Spleen (tissue), 11 donors: ENCODE measurements around the gene POU2F1. TPM values are rescaled to one million over a fixed set of nuclear protein-coding genes. Genes with fewer than 3 reads are reported as not detected.

ENCODE experiments used
- DNase-seq: peaks from one replicate; pipeline ENCODE4 v3.0.0-alpha.2; 2020
- H3K27ac ChIP-seq, 8 donors: fragments of 200-600 bp; sonication (generic) in 7 of 8; 1 replicate in 4 of 8; 2 replicates in 4 of 8; pipeline versions ENCODE4 v1.5.0 to v1.8.0; 2016 to 2021; ENCODE audit warnings: inconsistent platforms in 4 of 8, mild to moderate bottlenecking in 4 of 8, moderate library complexity in 1 of 8
- H3K27me3 ChIP-seq, 7 donors: fragments of 200-600 bp; sonication (generic) in 6 of 7; replicated peaks in 1 of 7; 1 replicate in 4 of 7; 2 replicates in 3 of 7; pipeline versions ENCODE4 v1.5.0 to v1.8.0; 2016 to 2021; ENCODE audit warnings: inconsistent platforms in 3 of 7, mild to moderate bottlenecking in 1 of 7
- H3K36me3 ChIP-seq, 6 donors: fragments of 200-600 bp; sonication (generic) in 5 of 6; 1 replicate in 4 of 6; 2 replicates in 2 of 6; pipeline versions ENCODE4 v1.5.0 to v1.8.0; 2016 to 2021; ENCODE audit warnings: inconsistent platforms in 2 of 6
- H3K4me1 ChIP-seq, 6 donors: fragments of 200-600 bp; sonication (generic) in 5 of 6; 1 replicate in 3 of 6; 2 replicates in 3 of 6; pipeline versions ENCODE4 v1.5.0 to v1.8.0; 2016 to 2021; ENCODE audit warnings: inconsistent platforms in 3 of 6
- H3K4me3 ChIP-seq, 8 donors: fragments of 200-600 bp; sonication (generic) in 7 of 8; 1 replicate in 4 of 8; 2 replicates in 4 of 8; pipeline versions ENCODE4 v1.5.0 to v1.8.0; 2016 to 2021; ENCODE audit warnings: inconsistent platforms in 4 of 8, mild to moderate bottlenecking in 4 of 8, moderate library complexity in 2 of 8
- H3K9me3 ChIP-seq, 8 donors: fragments of 200-600 bp; sonication (generic) in 7 of 8; 1 replicate in 4 of 8; 2 replicates in 4 of 8; pipeline versions ENCODE4 v1.5.0 to v1.8.0; 2016 to 2021; ENCODE audit warnings: inconsistent platforms in 4 of 8
- POLR2A ChIP-seq, 3 donors: fragments of 450-650 bp; IDR thresholded peaks; one replicate each; pipeline ENCODE4 v1.5.1; 2017; ENCODE audit warnings: antibody characterized with exemption in 3 of 3, mild to moderate bottlenecking in 1 of 3
- POLR2AphosphoS5 ChIP-seq, 3 donors: sonication (generic); formaldehyde crosslinking; IDR thresholded peaks; one replicate each; pipeline ENCODE4 v1.5.1; 2017; ENCODE audit warnings: antibody characterized with exemption in 3 of 3
- WGBS, 5 donors: extraction: QIAGEN DNeasy Blood & Tissue Kit in 3 of 5; methylation state at CpG; one replicate each; pipeline versions ENCODE4 v1.1.5 to v1.1.7; 2013 to 2018; 5-methylcytosine and 5-hydroxymethylcytosine counted together
- intact Hi-C: fragments of 100-400 bp; cut with DNase I; formaldehyde crosslinking; loops from one replicate; pipeline ENCODE4 v1.15.0; 2023; ENCODE audit warnings: low total_unique reads
- polyA plus RNA-seq, 3 donors: library from polyadenylated mRNA; stranded (reverse); fragments of 200-250 nt; gene quantifications; one replicate each; pipeline ENCODE4 v1.2.1, GENCODE V29; 2013
- total RNA-seq, 7 donors: library from RNA; depleted of rRNA in 3 of 7; stranded (reverse); fragments of >200 nt in 3 of 7; fragmentation: NEBNext Ultra II Directional in 4 of 7; extraction: Animal tissue kit (Norgen Biotek cat#: 25700) in 4 of 7; gene quantifications; one replicate each; pipeline versions ENCODE4 v1.1.0 to v1.2.1, GENCODE V29; 2016 to 2021
- TF ChIP-seq, protein P1 (sequence below), 11 experiments: fragments of 200-600 bp in 7 of 11; fragments of 450-650 bp in 4 of 11; sonication (generic) in 4 of 11; IDR thresholded peaks in 8 of 11; conservative IDR thresholded peaks in 3 of 11; 1 replicate in 7 of 11; 2 replicates in 4 of 11; pipeline versions ENCODE4 v1.4.0 to v1.8.0; 2016 to 2021; ENCODE audit warnings: antibody characterized with exemption in 11 of 11, inconsistent platforms in 4 of 11, mild to moderate bottlenecking in 1 of 11
- donor health status: healthy with polysubstance abuse.
- donor health status: DM: no; HTN: no; CAD: no; lungs with moderate emphysema.
- donor health status: DM: no; HTN: no; CAD: no.
- donor health status: Bipolar disorder and iron deficiency.
- donor health status: healthy.
- donor health status: DM: no; HTN: no; CAD: no.
- donor health status: DM: yes; HTN: yes; CAD: no.

The POU2F1 gene
- total and polyA plus RNA-seq, 10 donors: 1.8 to 60.3 (median 27.4) TPM

DNA sequence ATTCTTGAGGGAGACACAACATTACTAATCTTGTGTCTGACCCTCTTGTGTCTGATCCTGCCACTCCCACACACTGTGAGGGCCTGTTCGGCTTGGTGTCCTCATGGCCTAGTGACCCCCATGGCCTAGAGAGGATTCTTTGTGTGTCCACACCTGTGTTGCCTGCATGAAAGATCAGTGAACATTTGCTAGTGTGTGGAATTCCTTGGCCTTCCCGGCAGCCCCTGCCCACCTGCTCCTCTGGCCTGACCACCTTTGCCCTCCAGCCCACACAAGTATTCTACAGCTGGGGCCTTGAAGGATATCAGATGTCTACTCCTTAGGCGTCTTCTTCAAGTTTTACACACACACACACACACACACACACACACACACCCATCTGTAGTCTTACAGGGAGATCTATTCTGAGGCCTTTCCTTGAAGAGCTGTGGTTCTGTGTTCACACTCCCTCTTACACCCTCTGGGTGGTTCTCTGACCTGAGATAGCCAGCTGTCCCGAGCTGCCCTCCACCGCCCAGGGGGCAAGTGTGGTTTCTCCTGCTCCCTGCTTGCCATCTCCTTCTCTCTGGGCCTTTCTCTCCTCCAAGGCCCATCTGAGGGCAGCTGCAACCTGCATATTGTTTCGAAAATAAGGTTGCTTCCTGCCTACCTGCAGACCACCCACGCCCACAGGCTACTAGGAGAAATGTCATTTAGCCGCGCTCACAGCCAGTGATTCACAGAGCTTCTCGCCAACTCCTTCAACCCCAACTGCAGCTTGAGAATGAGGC is 252.3 kb downstream of the POU2F1 start:
- DNase-seq: no peak
- Histone ChIP-seq H3K4me1 (peaks cover 0 to 49% (median 4%) of the 10 kb centered on the region in 6 donors), H3K27ac (peak overlapping the region in 3 of 8 donors; percentile 2 to 57 (median 8)), H3K27me3 (no peaks in the 10 kb centered on the region), H3K9me3 (no peaks in the 10 kb centered on the region), H3K36me3 (no peaks in the 10 kb centered on the region), H3K4me3 (no peak overlapping the region)
- intact Hi-C loops: no loop called here
- 73 to 88% (median 79%) methylated on average over 10 of the region's 10 CpGs for WGBS, 5 donors
- TF ChIP-seq, protein P1, sequence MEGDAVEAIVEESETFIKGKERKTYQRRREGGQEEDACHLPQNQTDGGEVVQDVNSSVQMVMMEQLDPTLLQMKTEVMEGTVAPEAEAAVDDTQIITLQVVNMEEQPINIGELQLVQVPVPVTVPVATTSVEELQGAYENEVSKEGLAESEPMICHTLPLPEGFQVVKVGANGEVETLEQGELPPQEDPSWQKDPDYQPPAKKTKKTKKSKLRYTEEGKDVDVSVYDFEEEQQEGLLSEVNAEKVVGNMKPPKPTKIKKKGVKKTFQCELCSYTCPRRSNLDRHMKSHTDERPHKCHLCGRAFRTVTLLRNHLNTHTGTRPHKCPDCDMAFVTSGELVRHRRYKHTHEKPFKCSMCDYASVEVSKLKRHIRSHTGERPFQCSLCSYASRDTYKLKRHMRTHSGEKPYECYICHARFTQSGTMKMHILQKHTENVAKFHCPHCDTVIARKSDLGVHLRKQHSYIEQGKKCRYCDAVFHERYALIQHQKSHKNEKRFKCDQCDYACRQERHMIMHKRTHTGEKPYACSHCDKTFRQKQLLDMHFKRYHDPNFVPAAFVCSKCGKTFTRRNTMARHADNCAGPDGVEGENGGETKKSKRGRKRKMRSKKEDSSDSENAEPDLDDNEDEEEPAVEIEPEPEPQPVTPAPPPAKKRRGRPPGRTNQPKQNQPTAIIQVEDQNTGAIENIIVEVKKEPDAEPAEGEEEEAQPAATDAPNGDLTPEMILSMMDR (IDR thresholded peaks at IDR 0.05 in 8 of 11, conservative IDR thresholded peaks at IDR 0.05 in 3 of 11): no peak

DNA sequence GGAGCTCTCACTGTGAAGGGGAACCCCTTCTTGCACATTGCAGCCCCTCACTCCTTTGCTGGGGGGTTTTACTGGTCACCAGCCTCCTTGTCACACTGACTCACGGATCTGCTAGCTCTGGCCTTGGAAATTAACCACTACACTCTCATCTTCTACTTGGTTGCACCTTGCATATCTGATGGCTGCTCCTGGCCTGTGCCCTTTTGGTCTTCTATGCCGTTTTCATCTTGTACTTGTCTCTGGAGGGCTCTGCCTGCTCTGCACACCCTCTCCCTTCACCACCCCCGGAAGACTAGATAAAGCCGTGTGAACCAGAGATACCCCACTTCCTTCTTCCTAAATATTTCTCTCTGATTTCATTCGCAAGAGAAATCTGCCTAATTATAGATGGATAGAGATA is 253.1 kb downstream of the POU2F1 start:
- no peak for DNase-seq
- no peaks in the 10 kb centered on the region for H3K27me3 ChIP-seq
- H3K4me3 ChIP-seq: peak overlapping the region in 1 of 8 donors; percentile 20
- WGBS, 5 donors: 58 to 72% (median 63%) methylated on average over 5 of the region's 5 CpGs
- H3K4me1 ChIP-seq: peaks cover 0 to 50% (median 4%) of the 10 kb centered on the region in 6 donors
- TF ChIP-seq POLR2AphosphoS5 (IDR thresholded peaks at IDR 0.05) (no peak), POLR2A (IDR thresholded peaks at IDR 0.05) (no peak)
- TF ChIP-seq, protein P1 (IDR thresholded peaks at IDR 0.05 in 8 of 11, conservative IDR thresholded peaks at IDR 0.05 in 3 of 11): no peak
- intact Hi-C loops: no loop called here
- H3K36me3 ChIP-seq: no peaks in the 10 kb centered on the region
- H3K27ac ChIP-seq: peak overlapping the region in 3 of 8 donors; percentile 37 to 57 (median 56)
- no peaks in the 10 kb centered on the region for H3K9me3 ChIP-seq

DNA sequence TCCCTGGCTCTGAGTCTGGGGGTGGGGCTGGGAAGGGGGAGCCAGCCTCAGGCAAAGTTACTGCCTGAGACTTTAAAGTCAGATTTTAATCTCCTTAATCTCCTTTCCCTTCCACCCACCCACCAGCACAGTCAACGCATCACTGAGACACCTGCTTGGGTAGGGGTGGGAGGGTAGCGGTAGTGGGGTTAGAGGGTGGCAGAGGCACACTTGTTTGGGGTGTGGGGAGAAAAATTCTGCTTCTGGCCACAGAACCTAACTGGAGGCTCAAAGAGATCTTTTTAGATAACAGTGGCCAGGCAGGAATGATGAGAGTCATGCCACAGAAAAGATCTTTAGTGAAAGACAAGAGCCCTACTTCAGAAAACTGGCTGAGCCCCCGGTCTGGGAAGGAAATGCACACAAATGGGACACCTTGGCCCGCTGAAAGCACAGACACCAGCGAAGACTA is 253.5 kb downstream of the POU2F1 start:
- DNase-seq: no peak
- H3K4me3 ChIP-seq: peak overlapping the region in 1 of 8 donors; percentile 20
- no peaks in the 10 kb centered on the region for H3K36me3 ChIP-seq
- H3K4me1 ChIP-seq: peaks cover 0 to 50% (median 4%) of the 10 kb centered on the region in 6 donors
- TF ChIP-seq, protein P1 (IDR thresholded peaks at IDR 0.05 in 8 of 11, conservative IDR thresholded peaks at IDR 0.05 in 3 of 11): no peak
- TF ChIP-seq POLR2A (IDR thresholded peaks at IDR 0.05) (no peak), POLR2AphosphoS5 (IDR thresholded peaks at IDR 0.05) (no peak)
- peak overlapping the region in 3 of 8 donors; percentile 37 to 57 (median 56) for H3K27ac ChIP-seq
- H3K27me3 ChIP-seq: no peaks in the 10 kb centered on the region
- WGBS, 5 donors: 65 to 78% (median 71%) methylated on average over 5 of the region's 5 CpGs
- intact Hi-C loops: no loop called here
- H3K9me3 ChIP-seq: no peaks in the 10 kb centered on the region

DNA sequence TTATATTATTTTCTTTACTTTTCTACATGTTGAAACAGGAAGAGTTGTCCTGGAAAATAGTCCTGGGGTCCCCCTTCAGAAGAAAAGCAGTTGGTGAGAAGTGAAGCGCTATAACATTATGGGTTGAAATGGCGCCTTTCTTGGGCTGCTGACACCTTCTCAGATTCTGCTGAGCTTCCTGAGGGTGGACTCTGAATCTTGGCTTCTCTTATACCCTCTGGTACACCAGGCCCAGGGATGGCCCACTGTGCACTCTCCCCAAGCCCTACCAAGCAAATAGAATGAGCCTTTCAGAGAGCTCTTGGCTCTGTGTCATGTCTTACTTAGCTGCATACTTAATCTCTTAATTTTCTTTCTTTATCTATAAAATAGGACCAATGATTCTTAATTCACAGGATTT is 255.4 kb downstream of the POU2F1 start:
- DNase-seq: no peak
- 93 to 100% (median 97%) methylated on average over 2 of the region's 2 CpGs for WGBS, 5 donors
- TF ChIP-seq POLR2AphosphoS5 (IDR thresholded peaks at IDR 0.05): no peak
- no peak for TF ChIP-seq POLR2A (IDR thresholded peaks at IDR 0.05)
- TF ChIP-seq, protein P1 (IDR thresholded peaks at IDR 0.05 in 8 of 11, conservative IDR thresholded peaks at IDR 0.05 in 3 of 11): no peak

More for the DNA sequence above, 255.4 kb downstream of the POU2F1 start:
- intact Hi-C loops: no loop called here
- H3K36me3 ChIP-seq: no peaks in the 10 kb centered on the region
- H3K4me3 ChIP-seq: no peak overlapping the region
- no peaks in the 10 kb centered on the region for H3K27me3 ChIP-seq
- H3K27ac ChIP-seq: no peak overlapping the region
- H3K9me3 ChIP-seq: no peaks in the 10 kb centered on the region
- H3K4me1 ChIP-seq: peaks cover 0 to 66% (median 4%) of the 10 kb centered on the region in 6 donors
